GM18870 (cell line): ENCODE data around the gene C6orf163.
"Not testable (repeated sequence)": the region's sequence is repeated elsewhere in the genome, so short reads cannot be mapped to it uniquely, and the experiment has no call there.

ENCODE experiments used
- ATAC-seq: cut with Tn5 transposase; IDR thresholded peaks from one replicate; pipeline ENCODE4 v1.9.1; 2021; ENCODE audit warnings: moderate library complexity; ENCODE audit not compliant: unreplicated experiment

Gene C6orf163

DNA sequence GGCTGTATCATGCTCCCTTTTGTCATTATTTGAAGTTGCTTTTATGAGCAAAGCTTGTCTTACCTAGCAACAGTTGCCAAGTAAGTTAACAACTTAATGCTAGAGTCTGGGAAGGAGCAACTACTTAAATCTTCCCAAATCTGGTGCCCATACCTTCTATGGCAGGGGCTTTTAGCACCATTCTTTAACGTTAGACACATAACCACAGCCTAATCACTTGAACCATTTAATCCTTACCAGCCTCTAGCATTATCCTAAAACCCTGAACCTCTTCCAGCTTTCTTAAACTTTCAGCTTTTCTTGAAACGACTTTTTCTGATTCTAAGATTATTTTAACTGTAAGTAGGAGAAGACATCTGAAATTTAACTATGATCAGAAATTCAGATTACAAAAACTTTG, at the start of gene C6orf163:
Gene C6orf163 (plus strand): TSS at position 83 of the 400 bp plus-strand sequence. CDS start 287 bp downstream, at position 370.
- ATAC-seq: no peak

DNA sequence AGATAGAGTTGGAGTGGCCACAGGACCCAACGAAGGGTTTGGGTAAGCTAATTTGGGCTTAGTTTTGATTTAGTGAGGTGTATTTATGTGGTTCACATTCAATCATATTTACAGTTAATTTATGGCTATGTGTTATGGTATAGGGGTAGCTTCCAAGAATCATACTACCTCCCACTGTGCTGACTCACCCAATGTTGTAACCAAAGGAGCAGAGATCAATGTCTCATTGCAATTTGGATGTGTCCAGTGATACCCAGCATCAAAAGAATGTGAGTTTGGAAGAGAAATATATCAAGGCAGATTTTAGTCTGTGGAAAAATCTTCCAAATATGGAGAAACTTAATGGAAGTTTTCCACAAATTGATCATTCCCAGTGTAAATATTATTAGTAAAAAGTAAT, 47.5 kb upstream of the C6orf163 start:
- no peak for ATAC-seq

DNA sequence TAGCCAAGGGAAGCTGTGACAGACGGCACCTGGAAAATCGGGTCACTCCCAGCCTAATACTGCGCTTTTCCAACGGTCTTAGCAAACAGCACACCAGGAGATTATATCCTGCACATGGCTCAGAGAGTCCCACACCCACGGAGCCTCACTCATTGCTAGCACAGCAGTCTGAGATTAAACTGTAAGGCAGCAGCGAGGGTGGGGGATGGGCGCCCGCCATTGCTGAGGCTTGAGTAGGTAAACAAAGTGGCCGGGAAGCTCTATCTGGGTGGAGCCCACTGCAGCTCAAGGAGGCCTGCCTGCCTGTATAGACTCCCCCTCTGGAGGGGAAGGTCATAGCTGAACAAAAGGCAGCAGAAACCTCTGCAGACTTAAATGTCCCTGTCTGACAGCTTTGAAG, 43.3 kb upstream of the C6orf163 start:
- ATAC-seq: not testable (repeated sequence)

DNA sequence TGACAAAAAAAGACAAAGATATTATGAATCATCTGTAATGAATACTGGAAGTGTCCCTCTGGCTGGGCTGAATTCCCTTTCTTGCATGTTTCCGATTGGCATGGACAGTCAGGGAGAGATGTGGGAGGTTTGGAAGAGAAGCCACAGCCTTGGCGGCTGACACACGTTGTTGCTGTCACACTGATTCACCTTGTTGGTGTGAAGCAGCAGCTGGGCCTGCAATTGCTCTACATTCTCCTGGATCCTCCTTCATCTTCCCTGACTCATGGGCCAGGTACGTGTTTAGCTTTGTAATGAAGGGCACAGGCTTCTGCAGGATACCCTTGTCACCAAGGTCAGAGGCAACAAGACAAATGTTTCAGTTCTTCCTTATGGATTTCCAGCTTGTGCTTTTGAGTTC, 35.6 kb upstream of the C6orf163 start:
- no peak for ATAC-seq

DNA sequence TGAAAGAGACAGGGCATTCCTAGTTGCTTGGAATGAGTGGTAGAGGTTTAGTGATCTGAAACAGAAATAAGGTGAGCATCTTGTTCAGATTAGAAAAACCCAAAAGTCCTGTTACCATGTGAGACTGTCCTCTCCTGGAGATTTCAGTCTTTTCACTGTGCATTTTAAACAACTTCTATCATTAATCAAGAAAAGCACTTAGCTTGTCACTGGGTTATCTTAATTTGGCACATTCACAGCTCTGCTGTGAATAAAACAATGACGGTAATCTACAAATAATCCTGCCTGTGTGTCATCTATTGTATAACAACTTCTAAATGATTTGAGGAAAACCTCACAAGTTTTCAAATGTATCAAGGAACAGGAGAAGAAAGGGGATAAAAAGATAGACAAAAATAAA, 31.8 kb upstream of the C6orf163 start:
- ATAC-seq: no peak

DNA sequence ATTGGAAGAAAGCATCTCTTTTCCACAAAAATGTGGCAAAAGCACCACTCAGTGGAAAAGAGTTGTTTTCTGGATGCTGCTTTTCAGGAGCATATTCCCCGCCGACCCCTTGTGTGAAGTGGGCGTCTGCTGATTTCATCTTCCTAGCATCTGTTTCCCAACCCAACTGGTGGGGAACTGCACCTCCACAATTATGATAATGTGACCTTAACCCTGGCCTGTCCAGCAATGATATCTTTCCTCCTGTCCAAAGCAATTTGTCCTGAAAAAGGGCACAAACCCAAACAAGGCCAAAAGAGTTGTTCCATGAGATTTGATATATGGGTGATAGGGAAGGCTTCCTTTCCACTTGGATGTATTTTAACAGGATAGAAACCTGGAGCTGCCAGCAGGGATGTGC, 29.5 kb upstream of the C6orf163 start:
- no peak for ATAC-seq

DNA sequence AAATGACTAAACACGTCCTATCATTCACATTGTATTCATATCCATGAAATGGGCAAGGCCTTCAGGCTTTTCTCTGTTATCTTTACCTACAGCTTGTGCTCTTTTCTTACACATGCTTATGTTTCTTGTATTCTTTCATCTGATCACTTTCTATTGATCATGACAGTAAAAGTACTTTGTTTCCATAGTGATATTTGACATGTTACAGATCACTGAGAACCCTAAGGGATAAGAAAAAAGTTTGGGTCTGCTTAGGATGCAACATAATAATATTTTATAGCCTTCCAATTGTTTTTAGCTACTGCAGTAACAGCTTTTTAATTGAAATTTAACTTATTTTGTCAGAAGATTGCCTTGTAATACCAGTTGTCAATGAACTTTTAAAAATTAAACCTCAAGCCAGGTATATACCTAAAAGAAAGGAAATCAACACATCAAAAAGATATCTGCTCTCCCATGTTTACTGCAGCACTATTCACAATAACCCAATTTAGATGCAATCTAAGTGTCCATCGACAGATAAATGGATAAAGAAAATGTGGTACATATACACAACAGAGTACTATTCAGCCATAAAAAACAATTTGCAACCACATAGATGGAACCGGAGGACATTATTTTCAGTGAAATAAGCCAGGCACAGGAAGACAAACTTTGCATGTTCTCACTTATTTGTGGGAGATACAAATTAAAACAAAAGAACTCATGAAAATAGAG, 25.2 kb upstream of the C6orf163 start:
- ATAC-seq: no peak

DNA sequence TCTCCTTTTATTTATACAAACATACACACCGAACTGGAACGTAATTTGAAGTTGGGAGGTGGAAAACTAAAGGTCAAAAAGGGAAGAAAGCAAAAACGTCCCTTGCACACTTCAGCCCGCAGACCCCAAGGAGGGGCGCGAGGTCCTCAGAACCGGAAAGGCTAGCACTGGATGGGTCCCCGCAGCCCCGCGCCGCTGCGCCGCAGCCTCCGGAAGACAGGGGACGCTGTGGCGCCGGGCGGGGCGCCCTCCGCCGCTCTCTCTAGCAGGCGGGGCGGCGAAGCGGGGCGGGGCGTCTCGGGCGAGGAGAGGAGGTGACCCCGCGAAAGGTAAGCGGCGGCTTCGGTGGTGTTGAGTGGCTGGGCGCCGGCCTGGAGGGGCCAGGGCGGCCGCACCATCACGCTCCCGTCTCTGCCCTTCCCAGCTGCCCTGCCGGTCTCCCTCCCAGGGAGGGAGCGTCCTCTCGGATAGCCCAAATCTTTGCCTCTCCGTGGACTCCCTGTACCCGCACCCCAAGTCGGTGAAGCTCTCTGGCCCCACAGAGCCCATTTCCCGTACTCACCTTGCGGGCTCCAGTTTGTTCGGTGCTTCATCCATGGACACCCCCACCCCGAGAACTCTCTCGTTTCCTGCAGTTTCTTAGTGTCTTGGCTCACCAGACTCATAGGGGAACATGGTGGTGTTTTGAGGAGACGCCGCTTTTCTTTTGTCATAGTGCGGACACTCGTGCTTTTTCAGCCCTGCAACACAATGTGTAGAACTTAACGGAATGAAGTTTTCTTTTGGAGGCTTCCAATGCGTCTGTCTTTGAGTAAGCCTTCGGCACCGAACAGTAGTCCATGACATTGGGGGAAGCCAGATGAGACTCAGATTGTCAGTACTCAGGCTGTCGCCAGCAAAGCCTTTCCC, 22.1 kb upstream of the C6orf163 start, which contains the start of gene SMIM8:
Gene SMIM8 (plus strand): TSS at position 285 of the 909 bp plus-strand sequence. CDS start 14,444 bp downstream, outside the sequence.
- ATAC-seq: peak; percentile 86

DNA sequence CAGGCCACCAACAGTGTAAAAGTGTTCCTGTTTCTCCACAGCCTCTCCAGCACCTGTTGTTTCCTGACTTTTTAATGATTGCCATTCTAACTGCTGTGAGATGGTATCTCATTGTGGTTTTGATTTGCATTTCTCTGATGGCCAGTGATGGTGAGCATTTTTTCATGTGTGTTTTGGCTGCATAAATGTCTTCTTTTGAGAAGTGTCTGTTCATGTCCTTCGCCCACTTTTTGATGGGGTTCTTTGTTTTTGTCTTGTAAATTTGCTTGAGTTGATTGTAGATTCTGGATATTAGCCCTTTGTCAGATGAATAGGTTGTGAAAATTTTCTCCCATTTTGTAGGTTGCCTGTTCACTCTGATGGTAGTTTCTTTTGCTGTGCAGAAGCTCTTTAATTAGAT, 20.7 kb upstream of the C6orf163 start:
- not testable (repeated sequence) for ATAC-seq

DNA sequence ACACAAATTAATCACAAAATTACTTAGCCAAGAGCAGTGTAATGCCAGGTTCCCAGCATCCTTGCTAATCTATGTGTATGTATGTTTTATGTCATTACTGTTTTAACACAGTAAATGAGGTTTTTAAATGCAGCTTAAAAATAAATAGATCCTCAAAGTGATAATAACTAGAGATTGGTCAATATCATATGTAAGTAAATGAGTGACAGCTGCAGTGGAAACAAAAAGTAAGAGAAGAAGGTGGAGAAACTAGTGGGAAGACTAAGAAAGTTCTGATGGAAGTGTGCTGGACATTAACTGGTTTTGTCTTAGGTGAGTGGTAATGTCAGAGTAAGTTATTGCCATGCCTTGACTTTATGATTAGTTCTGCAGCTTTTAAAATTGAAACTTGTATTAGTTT, 13.7 kb upstream of the C6orf163 start:
- ATAC-seq: no peak

DNA sequence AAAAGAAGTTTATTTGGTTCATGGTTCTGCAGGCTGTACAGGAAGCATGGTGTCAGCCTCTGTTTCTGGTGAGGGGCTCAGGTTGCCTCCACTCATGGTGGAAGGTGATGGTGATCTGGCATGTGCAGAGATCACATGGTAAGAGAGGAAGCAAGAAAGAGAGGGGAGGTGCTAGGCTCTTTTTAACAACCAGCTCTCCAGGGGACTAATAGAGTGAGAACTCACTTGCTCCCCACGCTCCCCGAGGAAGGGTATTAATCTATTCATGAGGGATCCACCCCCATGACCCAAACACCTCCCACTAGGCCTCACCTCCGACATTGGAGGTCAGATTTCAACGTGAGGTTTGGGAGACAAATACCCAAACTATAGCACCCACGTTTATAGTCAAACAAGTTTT, 11.6 kb upstream of the C6orf163 start:
- no peak for ATAC-seq

DNA sequence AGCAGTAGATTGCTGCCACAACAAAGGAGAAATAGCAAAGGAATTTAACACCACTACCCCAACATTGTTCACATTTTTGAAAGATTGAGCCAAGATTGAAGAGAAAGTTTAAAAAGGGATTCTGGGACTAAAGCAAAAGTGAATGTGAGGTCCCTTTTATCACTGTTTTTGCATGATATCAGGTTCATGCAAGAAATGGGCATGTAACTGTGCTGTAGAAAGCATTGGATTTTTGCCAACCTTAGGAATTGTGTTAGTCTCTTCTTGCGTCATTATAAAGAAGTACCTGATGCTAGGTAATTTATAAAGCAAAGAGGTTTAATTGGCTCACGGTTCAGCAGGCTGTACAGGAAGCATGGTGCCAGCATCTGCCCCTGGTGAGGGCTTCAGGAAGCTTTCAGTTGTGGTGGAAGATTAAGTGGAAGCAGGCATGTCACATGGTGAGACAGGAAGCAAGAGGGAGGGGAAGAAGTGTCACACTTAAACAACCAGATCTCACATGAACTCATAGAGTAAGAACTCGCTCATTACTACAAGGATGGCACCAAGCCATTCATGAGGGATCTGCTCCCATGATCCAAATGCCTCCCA, 10.9 kb upstream of the C6orf163 start:
- no peak for ATAC-seq

DNA sequence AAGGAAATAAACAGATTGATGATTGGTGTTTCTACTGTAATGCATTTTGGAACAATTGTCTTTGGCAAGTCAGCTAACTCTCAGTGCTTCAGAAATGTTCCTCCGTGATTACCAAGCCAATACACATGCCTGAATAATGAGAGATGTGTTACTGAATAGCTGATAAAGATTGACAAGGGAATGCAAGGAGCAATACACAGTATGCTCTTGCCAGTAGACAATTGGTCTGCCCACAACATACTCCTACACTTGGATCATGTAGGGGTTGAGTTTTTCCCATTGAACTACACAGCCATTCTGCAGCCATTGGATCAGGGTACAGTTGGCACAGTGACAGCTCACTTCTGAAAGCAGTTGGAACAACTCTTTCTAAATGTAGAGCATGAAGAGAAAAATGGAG, 9.9 kb upstream of the C6orf163 start:
- no peak for ATAC-seq

DNA sequence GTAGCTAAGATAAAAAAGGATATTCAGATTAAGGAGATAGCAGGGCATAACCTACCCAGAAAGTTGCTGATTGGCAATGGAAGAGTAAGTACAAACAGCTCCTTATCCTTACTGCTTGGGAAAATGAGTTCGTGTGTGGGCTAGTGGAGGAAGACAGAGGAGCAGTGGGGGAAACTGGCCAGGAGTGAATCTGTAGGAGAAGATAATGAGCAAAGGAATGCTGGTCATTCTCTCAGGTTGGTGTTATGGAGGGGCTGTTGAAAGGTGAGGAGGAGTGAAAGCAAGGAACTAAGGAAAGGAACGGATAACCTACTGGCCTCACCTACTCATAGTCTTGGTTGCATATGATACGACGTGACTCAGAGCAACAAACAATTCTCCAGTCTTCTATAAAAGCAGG, 8.2 kb upstream of the C6orf163 start:
- no peak for ATAC-seq

DNA sequence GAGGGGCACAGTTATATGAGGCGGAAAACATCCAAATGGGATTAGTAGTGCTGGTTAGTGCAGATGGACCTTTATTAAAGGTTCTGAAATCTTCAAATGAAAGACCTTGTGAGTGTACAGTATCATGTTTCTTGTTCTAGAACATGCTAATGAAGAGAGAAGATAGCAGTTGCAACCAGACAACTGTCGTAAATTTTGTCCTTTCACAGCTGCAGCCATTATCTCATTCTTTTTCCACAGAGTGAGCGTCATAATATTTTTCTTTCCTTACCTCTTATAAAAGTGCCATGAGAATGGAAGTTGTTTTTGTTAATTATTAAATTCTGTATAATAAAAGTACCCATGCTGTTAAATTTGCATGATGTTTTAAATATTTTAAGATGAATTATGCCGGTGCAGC, 4.4 kb upstream of the C6orf163 start:
- ATAC-seq: no peak

DNA sequence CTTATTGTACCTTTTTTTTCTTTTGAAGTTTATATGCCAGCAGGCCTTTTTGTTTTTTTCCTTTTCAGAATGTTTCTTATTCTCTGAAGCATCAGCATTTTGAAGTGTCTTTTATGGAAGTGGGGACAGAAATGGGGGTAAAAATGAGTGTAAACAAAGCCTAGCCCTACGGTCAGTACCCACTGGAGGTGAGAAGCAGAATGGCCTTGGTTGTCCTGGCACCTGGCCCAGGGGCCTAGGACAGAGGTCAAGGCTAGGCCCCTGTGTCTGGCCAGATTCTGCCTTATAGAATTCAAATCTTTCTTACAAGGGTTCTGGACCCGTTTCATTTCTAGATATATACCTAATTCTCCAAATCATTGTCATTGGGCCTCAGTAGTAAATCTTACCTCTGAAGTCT, 3.5 kb upstream of the C6orf163 start:
- ATAC-seq: no peak

DNA sequence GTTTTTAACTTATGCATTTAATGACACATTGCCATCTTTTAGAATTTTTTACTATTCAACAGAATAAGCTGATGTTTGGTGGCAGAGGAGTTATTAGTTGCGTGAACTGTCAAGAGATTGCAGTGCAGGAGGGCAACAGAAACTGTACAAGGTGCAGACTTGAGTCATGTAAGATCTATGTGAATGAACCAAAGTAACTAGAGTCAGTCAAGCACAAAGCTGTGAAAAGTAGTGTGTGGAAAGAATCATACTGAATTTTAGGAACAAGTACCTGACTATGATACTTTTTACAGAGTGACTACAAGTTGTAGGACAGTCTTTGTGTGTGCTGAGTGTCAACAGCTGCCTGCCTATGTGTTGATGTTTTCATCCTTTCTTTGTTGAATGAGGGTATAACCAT, 2.7 kb upstream of the C6orf163 start:
- ATAC-seq: peak; percentile 97

DNA sequence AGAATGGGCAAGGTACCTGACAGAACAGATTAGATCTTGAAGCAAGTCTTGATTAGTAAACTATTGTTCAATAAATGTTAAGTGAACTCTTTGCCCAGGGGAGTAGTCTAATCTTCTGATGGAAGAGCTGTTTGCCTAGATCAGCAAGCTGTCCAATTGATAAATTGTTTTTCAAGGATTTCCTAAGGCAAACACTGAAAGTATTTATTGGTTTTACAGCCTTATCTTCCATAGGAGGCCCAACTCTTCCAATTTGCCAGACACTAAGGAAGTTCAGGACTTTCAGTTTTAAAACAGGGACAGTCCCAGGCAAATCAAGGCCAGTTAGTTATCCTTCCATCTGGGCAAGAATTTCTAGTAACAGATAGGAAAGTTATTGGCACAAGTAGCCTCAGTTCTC, 1.8 kb upstream of the C6orf163 start:
- ATAC-seq: no peak

DNA sequence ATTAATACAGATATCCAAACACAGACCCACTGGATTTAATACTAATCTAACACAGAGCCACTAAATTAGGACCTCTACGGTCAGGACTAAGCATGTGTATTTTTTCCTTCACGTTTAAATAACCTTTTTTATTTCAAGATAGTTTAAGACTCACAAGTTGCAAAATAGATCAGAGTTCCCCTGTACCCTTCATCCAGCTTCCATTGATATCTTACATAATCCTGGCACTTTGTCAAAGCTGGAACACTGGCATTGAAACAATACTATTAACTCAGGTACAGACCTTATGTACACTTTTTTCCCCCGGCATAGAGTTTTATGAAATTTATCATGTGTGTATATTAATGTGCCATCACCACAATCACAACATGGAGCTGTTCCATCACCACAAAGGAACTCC, 2.1 kb downstream of the C6orf163 start:
- no peak for ATAC-seq

DNA sequence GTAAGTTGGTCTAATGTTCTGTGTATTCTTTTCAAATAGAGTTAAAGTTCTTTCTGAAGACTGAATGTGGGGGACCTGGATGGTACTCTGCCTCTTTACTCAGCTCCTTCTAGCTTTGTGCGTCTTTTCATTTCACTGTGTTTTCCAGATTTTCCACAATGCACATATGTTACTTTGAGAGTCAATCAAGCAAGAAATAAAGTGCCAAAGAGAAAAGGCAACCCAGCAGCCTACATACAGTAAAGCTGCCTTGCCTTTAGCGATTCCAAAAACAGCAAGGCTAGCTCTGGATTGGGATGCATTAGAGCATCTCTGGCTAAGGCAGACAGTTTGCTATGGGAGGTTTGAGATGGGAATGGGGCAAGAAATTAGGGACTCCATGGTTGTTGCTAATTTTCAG, 5.3 kb downstream of the C6orf163 start:
- ATAC-seq: no peak

DNA sequence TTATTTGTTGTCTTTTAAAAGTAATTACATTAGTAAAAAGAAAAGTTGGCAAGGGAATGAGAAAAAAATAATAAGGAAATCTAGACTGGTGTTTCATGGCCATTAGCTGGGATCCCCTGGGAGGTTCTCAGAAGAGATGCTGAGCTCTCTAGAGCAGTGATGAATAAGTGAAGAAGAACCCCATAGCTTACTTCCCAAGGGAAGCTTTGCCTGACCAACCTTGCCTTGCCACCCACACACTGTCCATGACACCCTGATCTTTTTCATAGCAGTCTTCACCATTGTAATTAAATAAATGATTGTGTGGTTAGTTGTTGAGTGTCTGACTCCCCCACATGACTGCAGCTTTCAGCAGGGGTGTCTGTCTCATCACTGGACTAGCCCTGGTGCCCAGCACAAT, 5.9 kb downstream of the C6orf163 start:
- ATAC-seq: no peak

DNA sequence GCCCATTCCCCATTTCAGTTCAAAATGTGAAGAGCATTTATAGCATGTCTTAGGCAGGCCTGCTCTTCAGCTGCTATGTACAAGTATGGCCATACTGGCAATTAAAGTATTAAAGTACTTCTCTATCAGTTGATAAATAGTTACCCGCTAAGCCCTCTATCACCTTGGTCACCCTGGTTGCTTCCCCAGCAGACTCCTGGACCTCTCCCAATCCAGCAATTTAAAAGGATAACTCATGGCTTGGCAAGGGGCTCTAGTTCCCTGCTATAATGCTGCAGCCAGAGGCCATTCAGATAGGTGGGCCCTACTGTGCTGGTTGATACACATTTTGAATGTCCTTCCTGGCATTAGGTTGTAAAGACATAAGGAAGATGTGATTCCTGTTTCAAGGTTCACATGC, 7.0 kb downstream of the C6orf163 start:
- no peak for ATAC-seq
